HL-60 (cell line): ENCODE data around the gene CD151.

Experiments used
- DNase-seq, 2 experiments: peaks; one replicate each; pipeline ENCODE4 v3.0.0-alpha.2; 2010 to 2020; ENCODE audit warnings: low read depth in 1 of 2, low spot score in 1 of 2
- H3K27ac ChIP-seq: fragments of 250-450 bp; sonication (Bioruptor Pico); replicated peaks from 2 replicates; pipeline ENCODE4 v1.5.1; 2020; ENCODE audit warnings: mild to moderate bottlenecking, moderate library complexity
- H3K27me3 ChIP-seq: fragments of 250-450 bp; sonication (Bioruptor Pico); 2 replicates; pipeline ENCODE4 v1.5.1; 2021; ENCODE audit warnings: mild to moderate bottlenecking, moderate library complexity; ENCODE audit not compliant: insufficient read depth, poor library complexity, severe bottlenecking
- H3K4me3 ChIP-seq: replicated peaks from 2 replicates; pipeline ENCODE4 v1.5.1; 2011; ENCODE audit warnings: mild to moderate bottlenecking, control low read depth, low read length; ENCODE audit not compliant: insufficient read depth
- GABPA ChIP-seq: IDR thresholded peaks from 2 replicates; pipeline ENCODE4 v1.6.1; 2012; ENCODE audit warnings: low read depth
- POLR2AphosphoS5 ChIP-seq: IDR thresholded peaks from 2 replicates; pipeline ENCODE4 v1.6.1; 2012; ENCODE audit warnings: low read depth
- SPI1 ChIP-seq: IDR thresholded peaks from 2 replicates; pipeline ENCODE4 v1.6.1; 2012; ENCODE audit warnings: low read depth, mild to moderate bottlenecking, borderline replicate concordance
- TF ChIP-seq, protein P1 (sequence below): IDR thresholded peaks from one replicate; pipeline ENCODE4 v1.5.1; 2011; ENCODE audit warnings: low read length, control low read depth, inconsistent platforms; ENCODE audit not compliant: insufficient read depth
- TF ChIP-seq, protein P2 (sequence below): IDR thresholded peaks from 2 replicates; pipeline ENCODE4 v1.6.1; 2012; ENCODE audit warnings: low read depth; ENCODE audit not compliant: insufficient replicate concordance

CD151 gene

DNA sequence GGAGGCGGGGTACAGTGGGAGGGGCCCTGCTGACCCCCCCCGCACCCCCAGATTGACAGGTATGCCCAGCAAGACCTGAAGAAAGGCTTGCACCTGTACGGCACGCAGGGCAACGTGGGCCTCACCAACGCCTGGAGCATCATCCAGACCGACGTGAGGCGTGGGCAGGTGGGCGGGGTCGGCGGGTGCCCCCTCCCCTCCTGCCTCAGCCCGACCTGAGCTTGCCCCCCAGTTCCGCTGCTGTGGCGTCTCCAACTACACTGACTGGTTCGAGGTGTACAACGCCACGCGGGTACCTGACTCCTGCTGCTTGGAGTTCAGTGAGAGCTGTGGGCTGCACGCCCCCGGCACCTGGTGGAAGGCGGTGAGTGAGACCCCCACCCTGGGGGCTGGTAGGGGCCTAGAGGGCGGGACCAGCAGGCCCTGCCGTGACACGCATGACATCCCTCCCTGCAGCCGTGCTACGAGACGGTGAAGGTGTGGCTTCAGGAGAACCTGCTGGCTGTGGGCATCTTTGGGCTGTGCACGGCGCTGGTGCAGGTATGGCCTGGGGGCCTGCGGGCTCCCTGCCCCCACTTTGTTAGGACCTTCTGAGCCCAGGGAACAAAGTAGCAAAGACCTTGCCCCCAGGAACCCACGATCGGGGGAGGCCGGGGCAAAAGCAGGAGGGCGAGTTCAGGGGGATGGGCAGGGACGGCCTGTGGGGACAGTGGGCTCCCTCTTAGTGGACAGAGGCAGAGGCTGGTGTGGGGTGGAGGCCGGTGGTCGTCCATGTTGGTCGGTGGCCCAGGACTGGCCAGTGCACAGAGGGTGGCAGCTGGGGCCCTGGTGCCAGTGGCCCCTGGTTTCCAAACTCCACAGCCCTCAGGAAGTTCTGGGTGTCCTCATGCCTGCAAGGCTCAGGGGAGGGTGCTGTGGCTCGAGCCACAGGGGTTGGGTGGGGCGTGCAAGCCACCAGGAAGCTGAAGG lies 33.0 kb downstream of the CD151 start:
- Histone ChIP-seq H3K4me3 (no peak overlapping the region), H3K27ac (no peak overlapping the region)
- TF ChIP-seq SPI1, result no peak
- TF ChIP-seq, protein P1, sequence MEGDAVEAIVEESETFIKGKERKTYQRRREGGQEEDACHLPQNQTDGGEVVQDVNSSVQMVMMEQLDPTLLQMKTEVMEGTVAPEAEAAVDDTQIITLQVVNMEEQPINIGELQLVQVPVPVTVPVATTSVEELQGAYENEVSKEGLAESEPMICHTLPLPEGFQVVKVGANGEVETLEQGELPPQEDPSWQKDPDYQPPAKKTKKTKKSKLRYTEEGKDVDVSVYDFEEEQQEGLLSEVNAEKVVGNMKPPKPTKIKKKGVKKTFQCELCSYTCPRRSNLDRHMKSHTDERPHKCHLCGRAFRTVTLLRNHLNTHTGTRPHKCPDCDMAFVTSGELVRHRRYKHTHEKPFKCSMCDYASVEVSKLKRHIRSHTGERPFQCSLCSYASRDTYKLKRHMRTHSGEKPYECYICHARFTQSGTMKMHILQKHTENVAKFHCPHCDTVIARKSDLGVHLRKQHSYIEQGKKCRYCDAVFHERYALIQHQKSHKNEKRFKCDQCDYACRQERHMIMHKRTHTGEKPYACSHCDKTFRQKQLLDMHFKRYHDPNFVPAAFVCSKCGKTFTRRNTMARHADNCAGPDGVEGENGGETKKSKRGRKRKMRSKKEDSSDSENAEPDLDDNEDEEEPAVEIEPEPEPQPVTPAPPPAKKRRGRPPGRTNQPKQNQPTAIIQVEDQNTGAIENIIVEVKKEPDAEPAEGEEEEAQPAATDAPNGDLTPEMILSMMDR, result no peak
- 0 out of 2 replicates have a peak, but pooled peaks have one; percentile 13 for TF ChIP-seq POLR2AphosphoS5
- TF ChIP-seq, protein P2, sequence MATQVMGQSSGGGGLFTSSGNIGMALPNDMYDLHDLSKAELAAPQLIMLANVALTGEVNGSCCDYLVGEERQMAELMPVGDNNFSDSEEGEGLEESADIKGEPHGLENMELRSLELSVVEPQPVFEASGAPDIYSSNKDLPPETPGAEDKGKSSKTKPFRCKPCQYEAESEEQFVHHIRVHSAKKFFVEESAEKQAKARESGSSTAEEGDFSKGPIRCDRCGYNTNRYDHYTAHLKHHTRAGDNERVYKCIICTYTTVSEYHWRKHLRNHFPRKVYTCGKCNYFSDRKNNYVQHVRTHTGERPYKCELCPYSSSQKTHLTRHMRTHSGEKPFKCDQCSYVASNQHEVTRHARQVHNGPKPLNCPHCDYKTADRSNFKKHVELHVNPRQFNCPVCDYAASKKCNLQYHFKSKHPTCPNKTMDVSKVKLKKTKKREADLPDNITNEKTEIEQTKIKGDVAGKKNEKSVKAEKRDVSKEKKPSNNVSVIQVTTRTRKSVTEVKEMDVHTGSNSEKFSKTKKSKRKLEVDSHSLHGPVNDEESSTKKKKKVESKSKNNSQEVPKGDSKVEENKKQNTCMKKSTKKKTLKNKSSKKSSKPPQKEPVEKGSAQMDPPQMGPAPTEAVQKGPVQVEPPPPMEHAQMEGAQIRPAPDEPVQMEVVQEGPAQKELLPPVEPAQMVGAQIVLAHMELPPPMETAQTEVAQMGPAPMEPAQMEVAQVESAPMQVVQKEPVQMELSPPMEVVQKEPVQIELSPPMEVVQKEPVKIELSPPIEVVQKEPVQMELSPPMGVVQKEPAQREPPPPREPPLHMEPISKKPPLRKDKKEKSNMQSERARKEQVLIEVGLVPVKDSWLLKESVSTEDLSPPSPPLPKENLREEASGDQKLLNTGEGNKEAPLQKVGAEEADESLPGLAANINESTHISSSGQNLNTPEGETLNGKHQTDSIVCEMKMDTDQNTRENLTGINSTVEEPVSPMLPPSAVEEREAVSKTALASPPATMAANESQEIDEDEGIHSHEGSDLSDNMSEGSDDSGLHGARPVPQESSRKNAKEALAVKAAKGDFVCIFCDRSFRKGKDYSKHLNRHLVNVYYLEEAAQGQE, result no peak
- TF ChIP-seq GABPA, result no peak

DNA sequence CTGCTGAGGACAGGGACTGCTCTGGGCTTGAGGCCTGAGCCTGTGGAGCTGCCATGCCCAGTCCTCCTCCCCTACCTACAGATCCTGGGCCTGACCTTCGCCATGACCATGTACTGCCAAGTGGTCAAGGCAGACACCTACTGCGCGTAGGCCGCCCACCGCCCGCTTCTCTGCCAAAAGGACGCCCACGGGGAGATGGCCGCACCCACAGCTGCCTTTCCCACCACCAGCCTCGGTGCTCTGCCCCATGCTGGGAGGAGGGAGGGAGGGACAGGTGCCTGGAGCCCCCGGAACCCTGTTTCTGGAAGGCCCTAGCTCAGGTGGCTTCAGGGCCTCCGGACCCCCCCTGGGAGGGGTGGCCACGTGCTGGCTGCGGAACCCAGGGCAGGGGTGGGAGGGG lies 33.7 kb downstream of the CD151 start:
- no peak overlapping the region for H3K27ac ChIP-seq
- no peak overlapping the region for H3K4me3 ChIP-seq
- TF ChIP-seq GABPA, result no peak
- peak; percentile 44; the same call in 1 of the 2 replicates for TF ChIP-seq POLR2AphosphoS5
- TF ChIP-seq, protein P2, result no peak
- TF ChIP-seq, protein P1, result no peak
- no peak for TF ChIP-seq SPI1
- H3K27me3 ChIP-seq, result peaks cover 2% of the 10 kb centered on the region
- no peak for DNase-seq

More for the DNA sequence above, 33.0 kb downstream of the CD151 start:
- peaks cover 2% of the 10 kb centered on the region for H3K27me3 ChIP-seq
- no peak for DNase-seq

DNA sequence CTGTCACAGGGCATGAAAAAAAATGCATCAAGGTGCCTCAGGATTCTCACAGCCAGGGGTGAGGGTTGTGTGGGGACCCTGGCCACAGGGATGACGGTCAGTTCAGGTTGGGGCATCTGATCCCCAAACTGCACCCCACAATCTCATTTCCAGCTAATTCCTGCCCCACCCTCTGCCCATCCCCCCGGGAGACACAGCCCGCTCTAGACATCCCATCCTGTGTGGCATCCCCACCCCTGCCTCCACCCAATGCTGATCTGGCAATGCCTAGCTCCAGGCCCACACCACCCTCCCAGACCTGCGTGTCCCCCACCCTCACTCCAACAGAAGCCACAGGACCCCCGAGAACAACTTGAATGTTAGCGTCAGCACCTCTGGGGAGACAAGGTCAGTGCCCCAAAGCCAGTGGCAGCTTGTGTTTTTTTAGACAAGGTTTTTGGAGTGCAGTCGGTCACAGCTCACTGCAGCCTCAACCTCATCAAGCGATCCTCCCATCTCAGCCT lies 35.2 kb downstream of the CD151 start:
- no peak overlapping the region for H3K4me3 ChIP-seq
- no peak overlapping the region for H3K27ac ChIP-seq
- DNase-seq, result no peak
- peaks cover 1% of the 10 kb centered on the region for H3K27me3 ChIP-seq
- TF ChIP-seq, protein P1, result no peak
- TF ChIP-seq SPI1, result no peak
